ENCODE data around the gene ZNF804A.

Gene ZNF804A

DNA sequence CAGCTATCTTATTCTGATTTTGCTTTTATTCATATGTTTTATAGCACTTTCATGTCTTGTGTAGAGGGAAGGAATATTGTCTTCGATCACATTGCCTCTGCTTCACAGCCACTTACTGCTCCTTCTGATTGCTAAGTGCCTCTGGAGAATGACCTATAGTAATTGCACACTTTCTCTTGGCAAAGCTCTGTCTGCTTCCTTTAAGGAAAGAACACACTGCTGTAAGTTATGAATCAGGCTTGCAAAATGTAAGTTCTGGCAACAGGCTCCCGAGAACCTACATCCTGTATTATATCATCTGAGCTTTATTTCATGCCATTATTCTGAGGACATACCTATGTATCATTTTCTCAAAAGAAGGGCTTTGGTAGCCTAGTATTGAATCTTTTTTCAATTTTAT is 170.7 kb downstream of the ZNF804A start:
- TF ChIP-seq CTCF (IDR thresholded peaks at IDR 0.05; ENCODE audit: control extremely low read depth, extremely low read depth, low read depth, missing control alignments): no peak
- ChIA-PET POLR2A (no interaction called here), CTCF (interaction anchor here (1.8 kb wide), 1 partner anchor 10 kb away, joined by 12 read pairs; no protein-coding TSS in a partner anchor)
- no peak for DNase-seq (ENCODE audit: extremely low spot score)

DNA sequence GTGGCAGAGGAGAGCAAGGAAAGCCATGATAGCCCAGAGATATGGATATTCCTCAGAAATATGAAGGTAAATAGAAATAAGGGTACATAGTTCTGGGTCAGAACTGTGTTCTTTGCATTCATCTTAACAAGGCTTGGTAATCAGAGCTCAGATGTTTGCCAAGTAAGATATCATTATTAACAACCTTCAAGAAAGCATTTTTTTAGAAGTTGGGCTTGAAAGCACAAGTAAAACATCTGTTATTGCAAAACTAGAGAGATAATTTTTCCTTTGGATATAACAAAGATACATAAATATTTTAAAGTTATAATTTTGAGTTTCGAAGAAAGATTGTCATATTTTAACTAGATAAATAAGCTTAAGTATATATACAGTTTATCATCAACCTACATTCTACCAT is 171.4 kb downstream of the ZNF804A start:
- CTCF ChIA-PET: interaction anchor here (1.0 to 1.8 kb wide), 2 partner anchors 9 kb away, joined by 3 to 12 read pairs; no protein-coding TSS in a partner anchor
- no peak for DNase-seq (ENCODE audit: extremely low spot score)
- POLR2A ChIA-PET: no interaction called here
- no peak for TF ChIP-seq CTCF (IDR thresholded peaks at IDR 0.05; ENCODE audit: control extremely low read depth, extremely low read depth, low read depth, missing control alignments)

- ChIA-PET CTCF (interaction anchor here (1.7 to 3.5 kb wide), 2 partner anchors 11 to 30 kb away, joined by 3 to 12 read pairs; no protein-coding TSS in a partner anchor), POLR2A (no interaction called here)
- DNase-seq (ENCODE audit: extremely low spot score): no peak
These were observed 181.4 kb downstream of the ZNF804A start for GRCh38 chr2:184779777-184780176.

GRCh38 chr2:184780384-184780783 is 182.1 kb downstream of the ZNF804A start:
- CTCF ChIA-PET: interaction anchor here (3.5 kb wide), 1 partner anchor 11 kb away, joined by 12 read pairs; no protein-coding TSS in a partner anchor
- DNase-seq (ENCODE audit: extremely low spot score): no peak

More at GRCh38 chr2:184779777-184780176, 181.4 kb downstream of the ZNF804A start:
- TF ChIP-seq CTCF (IDR thresholded peaks at IDR 0.05; ENCODE audit: control extremely low read depth, extremely low read depth, low read depth, missing control alignments): no peak

GRCh38 chr2:184780944-184781343 is 182.6 kb downstream of the ZNF804A start:
- ChIA-PET POLR2A (no interaction called here), CTCF (no interaction called here)
- TF ChIP-seq CTCF (IDR thresholded peaks at IDR 0.05; ENCODE audit: control extremely low read depth, extremely low read depth, low read depth, missing control alignments): no peak
- DNase-seq (ENCODE audit: extremely low spot score): no peak

More at GRCh38 chr2:184780384-184780783, 182.1 kb downstream of the ZNF804A start:
- POLR2A ChIA-PET: no interaction called here
- no peak for TF ChIP-seq CTCF (IDR thresholded peaks at IDR 0.05; ENCODE audit: control extremely low read depth, extremely low read depth, low read depth, missing control alignments)

- ChIA-PET CTCF (no interaction called here), POLR2A (no interaction called here)
- no peak for TF ChIP-seq CTCF (IDR thresholded peaks at IDR 0.05; ENCODE audit: control extremely low read depth, extremely low read depth, low read depth, missing control alignments)
- DNase-seq (ENCODE audit: extremely low spot score): no peak
These were observed 185.2 kb downstream of the ZNF804A start for GRCh38 chr2:184783576-184783975.

DNA sequence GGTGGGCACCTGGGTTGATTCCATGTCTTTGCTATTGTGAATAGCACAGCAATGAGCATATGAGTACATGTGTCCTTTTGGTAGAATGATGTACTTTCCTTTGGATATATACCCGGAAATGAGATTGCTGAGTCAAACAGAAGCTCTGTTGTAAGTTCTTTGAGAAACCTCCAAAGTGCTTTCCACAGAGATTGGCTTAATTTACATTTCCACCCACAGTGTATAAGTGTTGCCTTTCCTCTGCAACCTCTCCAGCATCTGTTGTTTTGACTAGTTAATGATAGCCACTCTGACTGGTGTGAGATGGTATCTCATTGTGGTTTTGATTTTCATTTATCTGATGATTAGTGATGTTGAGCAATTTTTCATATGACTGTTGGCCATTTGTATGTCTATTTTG is 194.8 kb downstream of the ZNF804A start:
- no peak for TF ChIP-seq CTCF (IDR thresholded peaks at IDR 0.05; ENCODE audit: control extremely low read depth, extremely low read depth, low read depth, missing control alignments)
- POLR2A ChIA-PET: no interaction called here
- DNase-seq (ENCODE audit: extremely low spot score): no peak
- CTCF ChIA-PET: no interaction called here
